GM23248 (cell line): ENCODE results near the gene ADAD2.

Experiments
- EZH2 ChIP-seq: fragments of 200-600 bp; sonication (generic); IDR thresholded peaks from 2 replicates; pipeline ENCODE4 v1.6.1; 2018; ENCODE audit warnings: antibody characterized with exemption, mild to moderate bottlenecking; ENCODE audit not compliant: insufficient read depth, poor library complexity, severe bottlenecking
- EZH2phosphoT487 ChIP-seq: fragments of 200-600 bp; sonication (generic); IDR thresholded peaks from 2 replicates; pipeline ENCODE4 v1.6.1; 2018; ENCODE audit warnings: antibody characterized with exemption, moderate library complexity, mild to moderate bottlenecking, low read depth; ENCODE audit not compliant: insufficient read depth

- TF ChIP-seq EZH2 (no peak), EZH2phosphoT487 (no peak)
These were observed 14.5 kb upstream of the ADAD2 start for GRCh38 chr16:84176192-84177053.
